SK-N-SH (cell line): ENCODE measurements around the gene PLXNB3. TPM values are rescaled to one million over a fixed set of nuclear protein-coding genes. Genes with fewer than 3 reads are reported as not detected.

Source experiments
- CTCF ChIA-PET: fragments of 300-600, 350-600 bp; formaldehyde crosslinking; extraction: SDS; loops from one replicate; lab custom pipeline; 2021; lab: Yijun Ruan, JAX
- POLR2A ChIA-PET: fragments of 350-600 bp; sonication (Branson Sonifier 250); formaldehyde crosslinking; extraction: SDS; loops from one replicate; lab custom pipeline; 2020; ENCODE audit warnings: antibody characterized with exemption, inconsistent platforms; lab: Yijun Ruan, JAX
- DNase-seq: peaks from one replicate; pipeline ENCODE4 v3.0.0; 2012
- H2AFZ ChIP-seq: fragments of 200-600 bp; sonication (generic); 2 replicates; pipeline ENCODE4 v1.8.1; 2016; ENCODE audit warnings: antibody characterized with exemption, mild to moderate bottlenecking, low read depth
- H3F3A ChIP-seq: fragments of 200-600 bp; sonication (generic); replicated peaks from 2 replicates; pipeline ENCODE3; 2016; ENCODE audit warnings: antibody characterized with exemption, mild to moderate bottlenecking; ENCODE audit not compliant: insufficient read depth
- H3K27ac ChIP-seq, 2 experiments: fragments of 200-500 bp in 1 of 2; fragments of 200-600 bp in 1 of 2; sonication (Bioruptor generic) in 1 of 2; sonication (generic), shearing (Covaris generic) in 1 of 2; 2 replicates each; pipeline versions ENCODE4 v1.5.1 to v1.6.1; 2014 to 2016; ENCODE audit warnings: low read depth in 2 of 2, inconsistent platforms in 1 of 2, low read length in 1 of 2, mild to moderate bottlenecking in 1 of 2, mixed read lengths in 1 of 2
- H3K27me3 ChIP-seq: fragments of 200-600 bp; sonication (generic), shearing (Covaris generic); 2 replicates; pipeline ENCODE4 v1.6.1; 2016; ENCODE audit warnings: mixed run types; ENCODE audit not compliant: insufficient read depth
- H3K36me3 ChIP-seq, 2 experiments: fragments of 200-500 bp in 1 of 2; fragments of 200-600 bp in 1 of 2; sonication (Bioruptor generic) in 1 of 2; sonication (generic) in 1 of 2; replicated peaks in 1 of 2; 2 replicates each; pipeline versions ENCODE3 to v1.5.1; 2014 to 2016; ENCODE audit warnings: low read length in 1 of 2, mild to moderate bottlenecking in 1 of 2; ENCODE audit not compliant: insufficient read depth in 2 of 2, control insufficient read depth in 1 of 2
- H3K4me1 ChIP-seq, 2 experiments: fragments of 200-500 bp in 1 of 2; fragments of 200-600 bp in 1 of 2; sonication (Bioruptor generic) in 1 of 2; sonication (generic), shearing (Covaris generic) in 1 of 2; 2 replicates each; pipeline versions ENCODE4 v1.5.1 to v1.6.1; 2014 to 2016; ENCODE audit warnings: low read depth in 1 of 2, low read length in 1 of 2, mixed run types in 1 of 2; ENCODE audit not compliant: insufficient read depth in 2 of 2, control insufficient read depth in 1 of 2
- H3K4me2 ChIP-seq: fragments of 200-600 bp; sonication (generic), shearing (Covaris generic); 2 replicates; pipeline ENCODE4 v1.6.1; 2017; ENCODE audit warnings: mixed run types
- H3K4me3 ChIP-seq, 2 experiments: fragments of 200-500 bp in 1 of 2; fragments of 200-600 bp in 1 of 2; sonication (Bioruptor generic) in 1 of 2; sonication (generic), shearing (Covaris generic) in 1 of 2; 2 replicates each; pipeline versions ENCODE4 v1.5.1 to v1.8.1; 2014 to 2016; ENCODE audit warnings: low read depth in 2 of 2, inconsistent platforms in 1 of 2, low read length in 1 of 2, mild to moderate bottlenecking in 1 of 2, mixed read lengths in 1 of 2, moderate library complexity in 1 of 2
- H3K79me2 ChIP-seq: fragments of 200-600 bp; sonication (generic); 2 replicates; pipeline ENCODE4 v1.8.1; 2017; ENCODE audit warnings: mild to moderate bottlenecking; ENCODE audit not compliant: insufficient read depth
- H3K9ac ChIP-seq: fragments of 200-600 bp; sonication (generic); 2 replicates; pipeline ENCODE4 v1.6.1; 2017; ENCODE audit warnings: mixed run types
- H3K9me2 ChIP-seq: fragments of 200-600 bp; sonication (generic); 2 replicates; pipeline ENCODE4 v1.6.1; 2017; ENCODE audit warnings: mixed run types
- H3K9me3 ChIP-seq: fragments of 200-600 bp; sonication (generic); 2 replicates; pipeline ENCODE4 v1.6.1; 2017; ENCODE audit warnings: mixed run types, mild to moderate bottlenecking, moderate library complexity
- H4K20me1 ChIP-seq: fragments of 200-600 bp; sonication (generic); 2 replicates; pipeline ENCODE4 v1.6.1; 2017; ENCODE audit warnings: mild to moderate bottlenecking, mixed run types; ENCODE audit not compliant: insufficient read depth
- ELF1 ChIP-seq: IDR thresholded peaks from 2 replicates; pipeline ENCODE4 v1.4.0; 2012
- EZH2phosphoT487 ChIP-seq: fragments of 200-600 bp; sonication (generic); IDR thresholded peaks from 2 replicates; pipeline ENCODE4 v1.6.1; 2017; ENCODE audit warnings: low read depth, mixed run types, mild to moderate bottlenecking, antibody characterized with exemption, moderate library complexity, borderline replicate concordance
- GABPA ChIP-seq: IDR thresholded peaks from 2 replicates; pipeline ENCODE4 v1.4.0; 2012; ENCODE audit warnings: low read depth, mild to moderate bottlenecking
- MEF2A ChIP-seq: IDR thresholded peaks from 2 replicates; pipeline ENCODE4 v1.4.0; 2012; ENCODE audit warnings: low read depth, borderline replicate concordance
- MXI1 ChIP-seq: IDR thresholded peaks from 2 replicates; pipeline ENCODE4 v1.6.1; 2012; ENCODE audit warnings: mild to moderate bottlenecking, low read depth, low read length, improper control_type of control experiment
- NRF1 ChIP-seq: IDR thresholded peaks from 2 replicates; pipeline ENCODE4 v1.6.1; 2012; ENCODE audit warnings: low read depth, mild to moderate bottlenecking, low read length
- POLR2AphosphoS5 ChIP-seq: IDR thresholded peaks from 2 replicates; pipeline ENCODE4 v1.6.1; 2012; ENCODE audit warnings: low read depth, low read length
- RAD21 ChIP-seq: IDR thresholded peaks from 2 replicates; pipeline ENCODE4 v1.6.1; 2012; ENCODE audit warnings: mild to moderate bottlenecking, low read length
- RCOR1 ChIP-seq: fragments of 150-350 bp; IDR thresholded peaks from 2 replicates; pipeline ENCODE4 v1.6.1; 2017; ENCODE audit warnings: antibody characterized with exemption, low read length
- REST ChIP-seq: IDR thresholded peaks from 2 replicates; pipeline ENCODE4 v1.6.1; 2012; ENCODE audit warnings: mild to moderate bottlenecking, low read depth, low read length, moderate library complexity
- RFX5 ChIP-seq: IDR thresholded peaks from 2 replicates; pipeline ENCODE4 v1.6.1; 2012; ENCODE audit warnings: mild to moderate bottlenecking, improper control_type of control experiment, low read length
- SIN3A ChIP-seq: IDR thresholded peaks from 2 replicates; pipeline ENCODE4 v1.6.1; 2012; ENCODE audit warnings: low read depth, mild to moderate bottlenecking, low read length, moderate library complexity, borderline replicate concordance
- SMC3 ChIP-seq: IDR thresholded peaks from 2 replicates; pipeline ENCODE4 v1.6.1; 2012; ENCODE audit warnings: low read depth, low read length, improper control_type of control experiment
- WGBS: methylation state at CpG from one replicate; pipeline ENCODE4 v1.1.6; 2017; ENCODE audit warnings: low lambda C conversion rate; 5-methylcytosine and 5-hydroxymethylcytosine counted together
- polyA plus RNA-seq, 3 experiments: library from polyadenylated mRNA; depleted of rRNA; stranded (reverse); fragments of >200 nt; gene quantifications; 2 replicates each; pipeline ENCODE4 v1.2.3, GENCODE V29; 2012
- TF ChIP-seq, protein P1 (sequence below): fragments of 200-600 bp; sonication (generic); IDR thresholded peaks from 2 replicates; pipeline ENCODE4 v1.6.1; 2017; ENCODE audit warnings: antibody characterized with exemption, mild to moderate bottlenecking, moderate library complexity
- TF ChIP-seq, protein P2 (sequence below): IDR thresholded peaks from 2 replicates; pipeline ENCODE4; 2012

PLXNB3 gene
- polyA plus RNA-seq (2012; rRNA removed) = 13.8 and 15.5 TPM in 2 replicates
- 4.8 and 6.1 TPM in 2 replicates for polyA plus RNA-seq (2012; cell fraction: cytosol; rRNA removed)
- polyA plus RNA-seq (2012; cell fraction: nucleus; rRNA removed) = 102 and 172 TPM in 2 replicates

DNA sequence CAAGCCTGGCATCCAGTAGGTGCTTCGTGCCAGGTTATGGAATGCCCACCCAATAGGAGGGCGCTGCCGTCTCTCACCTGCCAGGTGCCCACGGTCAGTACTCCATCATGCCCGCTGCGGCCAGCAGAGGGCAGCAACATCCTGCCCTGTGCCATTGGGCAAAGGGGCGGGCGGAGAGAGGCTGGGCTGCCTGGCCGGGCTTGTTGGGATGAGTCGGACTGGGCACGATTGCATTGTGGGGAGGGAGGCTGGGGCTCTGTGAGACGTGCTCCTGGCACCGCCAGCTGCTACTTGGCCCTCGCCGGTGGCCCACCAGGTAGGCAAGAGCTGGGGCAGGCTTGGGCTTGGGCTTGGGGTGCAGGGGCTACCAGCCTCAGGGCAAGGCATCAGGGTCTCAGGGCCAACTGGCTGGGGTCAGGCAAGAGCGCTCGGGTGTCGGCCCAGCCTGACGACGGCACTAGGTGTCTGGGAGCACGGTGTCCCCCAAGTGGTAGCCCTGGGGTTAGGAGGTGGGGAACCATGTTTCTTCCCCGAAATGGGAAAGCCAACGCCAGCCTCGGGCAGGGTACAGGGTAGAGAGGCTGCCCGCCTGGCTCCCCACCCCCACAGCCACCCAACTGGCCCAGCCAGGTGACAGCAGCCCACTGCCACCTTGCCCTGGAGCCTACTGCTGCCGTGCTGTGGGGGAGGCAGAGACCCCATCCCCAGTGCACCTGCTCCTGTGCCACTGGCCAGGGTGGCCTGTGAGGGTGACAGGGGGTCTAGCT is at the start of gene PLXNB3:
PLXNB3 (plus strand) TSS at position 261 of the 767 bp plus-strand sequence. CDS start 1,287 bp downstream, outside the sequence.
- CTCF ChIA-PET = interaction anchor here (0.6 to 10.2 kb wide), 37 partner anchors 8 to 581 kb away, joined by 3 to 134 read pairs (median 4); partner anchors contain the start of genes NAA10 and RENBP
- H3K9ac ChIP-seq = peak within 1 kb of the TSS; percentile 33; the same call in 1 of the 2 replicates
- 5% methylated on average over 11 of the region's 26 CpGs for WGBS

More for the DNA sequence above, at the start of gene PLXNB3:
- Histone ChIP-seq H3K4me3 (peak within 1 kb of the TSS; percentile 40 to 49), H4K20me1 (peaks cover 9% of the 10 kb centered on the region; the same call in 1 of the 2 replicates), H3F3A (no peaks in the 10 kb centered on the region), H3K9me3 (no peaks in the 10 kb centered on the region), H3K4me2 (peak within 1 kb of the TSS; percentile 79), H3K79me2 (peaks cover 6% of the 10 kb centered on the region; the same call in 1 of the 2 replicates), H3K27ac (peak within 1 kb of the TSS in 1 of 2 experiments; percentile 82; a peak in 3 of 4 replicates), H3K9me2 (no peaks in the 10 kb centered on the region), H3K36me3 (no peaks in the 10 kb centered on the region), H3K27me3 (no peaks in the 10 kb centered on the region), H2AFZ (no peak within 1 kb of the TSS), H3K4me1 (peaks cover 2 to 27% of the 10 kb centered on the region in 2 experiments; a peak in 1 of 4 replicates)
- POLR2A ChIA-PET = interaction anchor here (1.2 kb wide), 1 partner anchor 38 kb away, joined by 4 read pairs; no protein-coding TSS in a partner anchor
- peak; percentile 87 for DNase-seq
- no peak for TF ChIP-seq EZH2phosphoT487
- no peak for TF ChIP-seq NRF1
- TF ChIP-seq ELF1 = no peak
- TF ChIP-seq, protein P1, sequence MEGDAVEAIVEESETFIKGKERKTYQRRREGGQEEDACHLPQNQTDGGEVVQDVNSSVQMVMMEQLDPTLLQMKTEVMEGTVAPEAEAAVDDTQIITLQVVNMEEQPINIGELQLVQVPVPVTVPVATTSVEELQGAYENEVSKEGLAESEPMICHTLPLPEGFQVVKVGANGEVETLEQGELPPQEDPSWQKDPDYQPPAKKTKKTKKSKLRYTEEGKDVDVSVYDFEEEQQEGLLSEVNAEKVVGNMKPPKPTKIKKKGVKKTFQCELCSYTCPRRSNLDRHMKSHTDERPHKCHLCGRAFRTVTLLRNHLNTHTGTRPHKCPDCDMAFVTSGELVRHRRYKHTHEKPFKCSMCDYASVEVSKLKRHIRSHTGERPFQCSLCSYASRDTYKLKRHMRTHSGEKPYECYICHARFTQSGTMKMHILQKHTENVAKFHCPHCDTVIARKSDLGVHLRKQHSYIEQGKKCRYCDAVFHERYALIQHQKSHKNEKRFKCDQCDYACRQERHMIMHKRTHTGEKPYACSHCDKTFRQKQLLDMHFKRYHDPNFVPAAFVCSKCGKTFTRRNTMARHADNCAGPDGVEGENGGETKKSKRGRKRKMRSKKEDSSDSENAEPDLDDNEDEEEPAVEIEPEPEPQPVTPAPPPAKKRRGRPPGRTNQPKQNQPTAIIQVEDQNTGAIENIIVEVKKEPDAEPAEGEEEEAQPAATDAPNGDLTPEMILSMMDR = peak; percentile 92
- no peak for TF ChIP-seq RFX5
- TF ChIP-seq RCOR1 = no peak
- 0 out of 2 replicates have a peak, but pooled peaks have one; percentile 24 for TF ChIP-seq POLR2AphosphoS5
- TF ChIP-seq SMC3 = peak; percentile 87
- TF ChIP-seq MEF2A = no peak
- TF ChIP-seq, protein P2, sequence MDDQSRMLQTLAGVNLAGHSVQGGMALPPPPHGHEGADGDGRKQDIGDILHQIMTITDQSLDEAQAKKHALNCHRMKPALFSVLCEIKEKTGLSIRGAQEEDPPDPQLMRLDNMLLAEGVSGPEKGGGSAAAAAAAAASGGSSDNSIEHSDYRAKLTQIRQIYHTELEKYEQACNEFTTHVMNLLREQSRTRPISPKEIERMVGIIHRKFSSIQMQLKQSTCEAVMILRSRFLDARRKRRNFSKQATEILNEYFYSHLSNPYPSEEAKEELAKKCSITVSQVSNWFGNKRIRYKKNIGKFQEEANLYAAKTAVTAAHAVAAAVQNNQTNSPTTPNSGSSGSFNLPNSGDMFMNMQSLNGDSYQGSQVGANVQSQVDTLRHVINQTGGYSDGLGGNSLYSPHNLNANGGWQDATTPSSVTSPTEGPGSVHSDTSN = no peak
- TF ChIP-seq RAD21 = peak; percentile 90
- peak; percentile 41; the same call in 1 of the 2 replicates for TF ChIP-seq MXI1
- no peak for TF ChIP-seq GABPA
- 0 out of 2 replicates have a peak, but pooled peaks have one; percentile 19 for TF ChIP-seq REST
- TF ChIP-seq SIN3A = no peak
